Measurements from ENCODE around the gene MAPK9. TPM values are rescaled to one million over a fixed set of nuclear protein-coding genes. Genes with fewer than 3 reads are reported as not detected.
"Not testable (repeated sequence)": the region's sequence is repeated elsewhere in the genome, so short reads cannot be mapped to it uniquely, and the experiment has no call there.

Gene MAPK9
- total and polyA plus RNA-seq, 5 donors = 20.1 to 47.4 (median 45.1) TPM

GRCh38 chr5:180304431-180305375 is 12.8 kb upstream of the MAPK9 start:
- no peaks in the 10 kb centered on the region for H3K4me1 ChIP-seq (ENCODE audit: control insufficient read depth, insufficient read depth, low read length)
- no peak overlapping the region for H3K27ac ChIP-seq (ENCODE audit: low read length)
- intact Hi-C loops (cut with DNase I) = no loop called here
- no peaks in the 10 kb centered on the region for H3K9me3 ChIP-seq (ENCODE audit: control insufficient read depth, low read length)
- H3K27me3 ChIP-seq (ENCODE audit: control insufficient read depth, insufficient read depth) = no peaks in the 10 kb centered on the region
- no peak overlapping the region for H3K4me3 ChIP-seq (ENCODE audit: low read length)
- 81% methylated on average over 18 of the region's 18 CpGs for WGBS
- ATAC-seq (no peak), DNase-seq (no peak)

DNA sequence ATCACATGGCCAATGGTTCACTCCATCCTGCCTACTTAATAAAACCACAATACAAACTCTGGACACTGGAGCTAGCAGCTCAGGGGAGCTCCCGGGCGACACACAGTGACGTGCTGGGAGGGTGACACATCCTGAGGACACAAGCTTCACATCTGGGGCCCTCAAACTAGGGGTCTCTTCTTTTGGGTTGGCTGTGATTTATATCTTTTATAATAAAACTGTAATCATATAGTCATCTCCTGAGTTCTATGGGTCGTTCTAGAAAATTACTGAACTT is 12.1 kb upstream of the MAPK9 start:
- DNase-seq (no peak), ATAC-seq (no peak)
- H3K27ac ChIP-seq (ENCODE audit: low read length) = no peak overlapping the region
- no peaks in the 10 kb centered on the region for H3K9me3 ChIP-seq (ENCODE audit: control insufficient read depth, low read length)
- intact Hi-C loops (cut with DNase I) = no loop called here
- no peak overlapping the region for H3K4me3 ChIP-seq (ENCODE audit: low read length)
- no peaks in the 10 kb centered on the region for H3K4me1 ChIP-seq (ENCODE audit: control insufficient read depth, insufficient read depth, low read length)
- H3K27me3 ChIP-seq (ENCODE audit: control insufficient read depth, insufficient read depth) = no peaks in the 10 kb centered on the region
- 88% methylated on average over 4 of the region's 4 CpGs for WGBS

GRCh38 chr5:180303226-180304015 is 11.5 kb upstream of the MAPK9 start:
- H3K4me3 ChIP-seq (ENCODE audit: low read length) = no peak overlapping the region
- ATAC-seq (no peak), DNase-seq (no peak)
- 88% methylated on average over 17 of the region's 17 CpGs for WGBS
- intact Hi-C loops (cut with DNase I) = no loop called here
- no peaks in the 10 kb centered on the region for H3K9me3 ChIP-seq (ENCODE audit: control insufficient read depth, low read length)
- H3K27ac ChIP-seq (ENCODE audit: low read length) = no peak overlapping the region
- no peaks in the 10 kb centered on the region for H3K27me3 ChIP-seq (ENCODE audit: control insufficient read depth, insufficient read depth)
- no peaks in the 10 kb centered on the region for H3K4me1 ChIP-seq (ENCODE audit: control insufficient read depth, insufficient read depth, low read length)

- no peak for DNase-seq
- no peak overlapping the region for H3K27ac ChIP-seq (ENCODE audit: low read length)
- no peak overlapping the region for H3K4me3 ChIP-seq (ENCODE audit: low read length)
- ATAC-seq = no peak
- no peaks in the 10 kb centered on the region for H3K9me3 ChIP-seq (ENCODE audit: control insufficient read depth, low read length)
- H3K4me1 ChIP-seq (ENCODE audit: control insufficient read depth, insufficient read depth, low read length) = no peaks in the 10 kb centered on the region
- intact Hi-C loops (cut with DNase I) = no loop called here
- WGBS = 92% methylated on average over 10 of the region's 10 CpGs
- H3K27me3 ChIP-seq (ENCODE audit: control insufficient read depth, insufficient read depth) = no peaks in the 10 kb centered on the region
These were observed 10.4 kb upstream of the MAPK9 start for GRCh38 chr5:180302256-180302655.

GRCh38 chr5:180301253-180301652 is 9.4 kb upstream of the MAPK9 start:
- H3K4me3 ChIP-seq (ENCODE audit: low read length) = no peak overlapping the region
- WGBS = 71% methylated on average over 4 of the region's 4 CpGs
- DNase-seq (no peak), ATAC-seq (no peak)
- no peaks in the 10 kb centered on the region for H3K27me3 ChIP-seq (ENCODE audit: control insufficient read depth, insufficient read depth)
- H3K4me1 ChIP-seq (ENCODE audit: control insufficient read depth, insufficient read depth, low read length) = no peaks in the 10 kb centered on the region
- intact Hi-C loops (cut with DNase I) = no loop called here
- no peak overlapping the region for H3K27ac ChIP-seq (ENCODE audit: low read length)
- H3K9me3 ChIP-seq (ENCODE audit: control insufficient read depth, low read length) = no peaks in the 10 kb centered on the region

DNA sequence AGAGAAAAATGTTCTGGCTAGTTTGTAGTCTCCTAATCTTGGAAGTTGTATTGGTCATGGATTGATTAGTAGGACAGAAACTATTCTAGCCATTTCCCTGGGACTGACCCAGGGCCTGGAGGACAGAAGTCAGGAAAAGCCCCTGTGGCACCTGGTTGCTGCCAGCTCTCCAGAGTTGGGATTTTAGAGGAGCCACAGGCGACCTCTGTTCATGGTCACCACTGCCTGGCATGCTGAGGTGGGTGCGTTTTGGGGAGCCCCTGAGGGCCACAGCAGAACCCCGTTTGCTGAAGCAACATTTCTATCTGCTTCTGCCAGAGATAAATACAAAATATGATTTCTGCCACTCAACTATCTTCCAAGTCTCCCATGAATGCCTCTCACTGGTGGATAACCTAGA is 7.6 kb upstream of the MAPK9 start:
- Histone ChIP-seq H3K9me3 (ENCODE audit: control insufficient read depth, low read length) (no peaks in the 10 kb centered on the region), H3K27me3 (ENCODE audit: control insufficient read depth, insufficient read depth) (no peaks in the 10 kb centered on the region), H3K4me1 (ENCODE audit: control insufficient read depth, insufficient read depth, low read length) (no peaks in the 10 kb centered on the region), H3K4me3 (ENCODE audit: low read length) (no peak overlapping the region), H3K27ac (ENCODE audit: low read length) (no peak overlapping the region)
- ATAC-seq = no peak
- 85% methylated on average over 3 of the region's 3 CpGs for WGBS
- intact Hi-C loops (cut with DNase I) = loop anchor here in 1 of 4 donors (10.0 kb wide), 1 partner anchor 175 kb away; no protein-coding TSS in a partner anchor
- no peak for DNase-seq

DNA sequence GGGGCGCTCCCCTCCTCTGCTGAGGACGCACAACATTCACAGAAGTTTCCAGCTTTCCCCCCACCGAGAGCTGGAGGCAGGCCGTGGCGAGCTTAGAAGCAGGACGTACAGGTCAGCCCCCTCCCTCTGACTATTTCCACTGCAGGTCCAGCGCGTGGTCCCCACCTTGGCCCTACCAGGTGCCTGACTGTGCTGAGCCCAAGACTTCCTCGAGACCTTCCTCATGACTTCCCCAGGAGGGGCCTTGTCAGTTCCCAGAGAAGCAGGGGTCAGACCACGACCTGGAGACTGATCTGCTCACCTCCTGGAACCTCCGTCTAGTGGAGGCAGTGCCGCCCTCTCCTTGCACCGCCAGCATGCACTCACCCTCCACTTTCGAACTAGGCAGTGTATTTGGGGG is 7.1 kb upstream of the MAPK9 start:
- not testable (repeated sequence) for H3K4me3 ChIP-seq (ENCODE audit: low read length); H3K27me3 ChIP-seq (ENCODE audit: control insufficient read depth, insufficient read depth); ATAC-seq; H3K27ac ChIP-seq (ENCODE audit: low read length); DNase-seq; H3K4me1 ChIP-seq (ENCODE audit: control insufficient read depth, insufficient read depth, low read length); H3K9me3 ChIP-seq (ENCODE audit: control insufficient read depth, low read length)
- 84% methylated on average over 14 of the region's 14 CpGs for WGBS
- intact Hi-C loops (cut with DNase I) = loop anchor here in 1 of 4 donors (10.0 kb wide), 1 partner anchor 176 kb away; no protein-coding TSS in a partner anchor

GRCh38 chr5:180297587-180298282 is 5.9 kb upstream of the MAPK9 start:
- WGBS = 93% methylated on average over 2 of the region's 2 CpGs
- no peak overlapping the region for H3K27ac ChIP-seq (ENCODE audit: low read length)
- ATAC-seq (no peak), DNase-seq (no peak)
- H3K4me3 ChIP-seq (ENCODE audit: low read length) = no peak overlapping the region
- no peaks in the 10 kb centered on the region for H3K9me3 ChIP-seq (ENCODE audit: control insufficient read depth, low read length)
- H3K4me1 ChIP-seq (ENCODE audit: control insufficient read depth, insufficient read depth, low read length) = no peaks in the 10 kb centered on the region
- no peaks in the 10 kb centered on the region for H3K27me3 ChIP-seq (ENCODE audit: control insufficient read depth, insufficient read depth)
- intact Hi-C loops (cut with DNase I) = loop anchor here in 1 of 4 donors (10.0 kb wide), 1 partner anchor 177 kb away; no protein-coding TSS in a partner anchor

DNA sequence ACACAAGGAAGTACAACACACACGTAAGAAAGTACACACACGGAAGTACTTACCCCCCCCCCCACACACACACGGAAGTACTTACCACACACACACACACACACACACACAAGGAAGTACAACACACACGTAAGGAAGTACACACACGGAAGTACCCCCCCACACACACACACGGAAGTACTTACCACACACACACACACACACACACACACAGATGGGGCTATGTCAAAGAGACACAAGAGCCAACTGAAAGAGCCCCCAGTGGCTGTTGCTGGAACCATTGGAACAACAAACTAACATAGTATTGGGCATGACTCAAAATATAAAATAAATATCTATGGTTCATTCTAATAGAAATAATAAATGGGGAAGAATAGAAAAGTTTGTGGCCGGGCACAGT is 4.9 kb upstream of the MAPK9 start:
- no peaks in the 10 kb centered on the region for H3K4me1 ChIP-seq (ENCODE audit: control insufficient read depth, insufficient read depth, low read length)
- no peaks in the 10 kb centered on the region for H3K9me3 ChIP-seq (ENCODE audit: control insufficient read depth, low read length)
- no peak overlapping the region for H3K4me3 ChIP-seq (ENCODE audit: low read length)
- no peaks in the 10 kb centered on the region for H3K27me3 ChIP-seq (ENCODE audit: control insufficient read depth, insufficient read depth)
- no peak overlapping the region for H3K27ac ChIP-seq (ENCODE audit: low read length)
- ATAC-seq = no peak
- DNase-seq = no peak
- 51% methylated on average over 7 of the region's 7 CpGs for WGBS
- intact Hi-C loops (cut with DNase I) = loop anchor here in 1 of 4 donors (10.0 kb wide), 1 partner anchor 178 kb away; no protein-coding TSS in a partner anchor

GRCh38 chr5:180294913-180295555 is 3.2 kb upstream of the MAPK9 start:
- peaks cover 2% of the 10 kb centered on the region for H3K4me1 ChIP-seq (ENCODE audit: control insufficient read depth, insufficient read depth, low read length)
- intact Hi-C loops (cut with DNase I) = loop anchor here in 3 of 4 donors (5.0 to 10.0 kb wide), 3 partner anchors 177 to 372 kb away; no protein-coding TSS in a partner anchor
- no peak overlapping the region for H3K27ac ChIP-seq (ENCODE audit: low read length)
- WGBS = 89% methylated on average over 10 of the region's 10 CpGs
- no peaks in the 10 kb centered on the region for H3K27me3 ChIP-seq (ENCODE audit: control insufficient read depth, insufficient read depth)
- no peaks in the 10 kb centered on the region for H3K9me3 ChIP-seq (ENCODE audit: control insufficient read depth, low read length)
- ATAC-seq = no peak
- DNase-seq = no peak
- H3K4me3 ChIP-seq (ENCODE audit: low read length) = no peak overlapping the region

All from right cardiac atrium (tissue), 5 donors.